Heart left ventricle (tissue), 16 donors: ENCODE data around the gene KCNJ2. TPM values are rescaled to one million over a fixed set of nuclear protein-coding genes. Genes with fewer than 3 reads are reported as not detected.
A peak's percentile ranks its signal among the peaks of the same experiment; 100 is the strongest.

Source experiments
- ATAC-seq, 4 donors: fragments of 200-7000 bp; cut with Tn5 transposase; one replicate each; pipeline ENCODE4 v1.9.1; 2020 to 2022; ENCODE audit warnings: moderate library complexity in 4 of 4, mild to moderate bottlenecking in 3 of 4, moderate number of reproducible peaks in 1 of 4
- DNase-seq, 5 donors: peaks; one replicate each; pipeline ENCODE4 v3.0.0-alpha.2; 2020
- H3K27ac ChIP-seq, 12 donors: fragments of 200-600 bp; sonication (generic) in 4 of 12; one replicate each; pipeline versions ENCODE4 v1.5.0 to v1.8.0; 2016 to 2022; ENCODE audit warnings: mild to moderate bottlenecking in 2 of 12
- H3K27me3 ChIP-seq, 9 donors: fragments of 200-600 bp; sonication (generic) in 2 of 9; one replicate each; pipeline versions ENCODE4 v1.5.1 to v1.8.0; 2016 to 2022; ENCODE audit warnings: mild to moderate bottlenecking in 3 of 9
- H3K36me3 ChIP-seq, 9 donors: fragments of 200-600 bp; sonication (generic) in 2 of 9; one replicate each; pipeline versions ENCODE4 v1.5.0 to v1.8.0; 2018 to 2022; ENCODE audit warnings: mild to moderate bottlenecking in 2 of 9
- H3K4me1 ChIP-seq, 12 donors: fragments of 200-600 bp; sonication (generic) in 4 of 12; one replicate each; pipeline versions ENCODE4 v1.5.0 to v1.8.0; 2016 to 2022; ENCODE audit warnings: mild to moderate bottlenecking in 3 of 12
- H3K4me3 ChIP-seq, 12 donors: fragments of 200-600 bp; sonication (generic) in 4 of 12; one replicate each; pipeline versions ENCODE4 v1.5.0 to v1.8.0; 2017 to 2022; ENCODE audit warnings: mild to moderate bottlenecking in 9 of 12, moderate library complexity in 4 of 12
- H3K9me3 ChIP-seq, 12 donors: fragments of 200-600 bp; sonication (generic) in 4 of 12; one replicate each; pipeline versions ENCODE4 v1.5.0 to v1.8.0; 2016 to 2022; ENCODE audit warnings: mild to moderate bottlenecking in 1 of 12
- POLR2A ChIP-seq, 2 donors: fragments of 450-650 bp; IDR thresholded peaks; one replicate each; pipeline ENCODE4 v1.6.1; 2017; ENCODE audit warnings: antibody characterized with exemption in 2 of 2, mild to moderate bottlenecking in 2 of 2, moderate library complexity in 2 of 2
- WGBS, 4 donors: extraction: QIAGEN DNeasy Blood & Tissue Kit in 2 of 4; methylation state at CpG; one replicate each; pipeline versions ENCODE4 v1.1.5 to v1.1.7; 2013 to 2018; 5-methylcytosine and 5-hydroxymethylcytosine counted together
- intact Hi-C, 10 donors: fragments of 100-400 bp; cut with DNase I; formaldehyde crosslinking; loops; one replicate each; pipeline versions ENCODE4 v1.11.1 to v1.14.2; 2022
- polyA plus RNA-seq, 2 donors: library from polyadenylated mRNA; stranded (reverse); fragments of 200-250 nt; gene quantifications; one replicate each; pipeline ENCODE4 v1.2.3, GENCODE V29; 2013
- total RNA-seq, 9 donors: library from RNA; depleted of rRNA in 2 of 9; stranded (reverse); fragments of >200 nt in 2 of 9; fragmentation: NEBNext Ultra II Directional in 3 of 9; extraction: Animal tissue kit (Norgen Biotek cat#: 25700) in 3 of 9; gene quantifications; one replicate each; pipeline versions ENCODE4 v1.1.0 to v1.2.4, GENCODE V29; 2016 to 2023
- TF ChIP-seq, protein P1 (sequence below), 12 donors: fragments of 200-600 bp; sonication (generic) in 4 of 12; IDR thresholded peaks; one replicate each; pipeline versions ENCODE4 v1.5.0 to v1.8.0; 2018 to 2022; ENCODE audit warnings: antibody characterized with exemption in 12 of 12, mild to moderate bottlenecking in 5 of 12
- donor health status: ischemic (EF 13 %, LVEDD 7.1; RV severe dilation, severe dysfunction).
- donor health status: healthy with polysubstance abuse.
- donor health status: DM: no; HTN: yes; CAD: no.
- donor health status: DM: no; HTN: no; CAD: no.
- donor health status: ischemic (EF 25% LVEDD 6.9; RV normal size, moderate dysfunction).
- donor health status: ischemic (EF 25% LVEDD 5.7; RV mildly dilated, moderate dysfunction).
- donor health status: healthy.
- donor health status: DM: yes; HTN: yes; CAD: no.
- donor health status: ischemic (EF 35%, LVEDD 5.7; RV mildly dilated, moderate dysfunction).
- donor health status: nonischemic (EF 11% LVEDD 7.7; RV severe dilation, severe dysfunction).
- donor health status: DM: yes; HTN: yes; CAD: no.
- donor health status: PGD.
- donor health status: ischemic (EF 29% LVEDD 5.4; RV normal size, mild dysfunction).
- donor health status: nonischemic (EF 23%, LVEDD 6.1; RV moderate dilation, normal function).

Gene KCNJ2
- total and polyA plus RNA-seq, 11 donors: 7.1 to 60.7 (median 41.8) TPM

GRCh38 chr17:70139449-70139993 lies 29.8 kb upstream of the KCNJ2 start:
- DNase-seq (no peak), ATAC-seq (no peak)
- Histone ChIP-seq H3K9me3 (no peaks in the 10 kb centered on the region), H3K4me1 (peaks cover 0 to 25% (median 15%) of the 10 kb centered on the region in 12 donors), H3K36me3 (no peaks in the 10 kb centered on the region), H3K27me3 (no peaks in the 10 kb centered on the region), H3K4me3 (no peak overlapping the region), H3K27ac (no peak overlapping the region)
- intact Hi-C loops: loop anchor here in 2 of 10 donors (5.0 to 10.0 kb wide), 2 partner anchors 65 to 412 kb away; partner anchors contain the start of gene KCNJ16 (in 1 of the 2)
- TF ChIP-seq, protein P1, sequence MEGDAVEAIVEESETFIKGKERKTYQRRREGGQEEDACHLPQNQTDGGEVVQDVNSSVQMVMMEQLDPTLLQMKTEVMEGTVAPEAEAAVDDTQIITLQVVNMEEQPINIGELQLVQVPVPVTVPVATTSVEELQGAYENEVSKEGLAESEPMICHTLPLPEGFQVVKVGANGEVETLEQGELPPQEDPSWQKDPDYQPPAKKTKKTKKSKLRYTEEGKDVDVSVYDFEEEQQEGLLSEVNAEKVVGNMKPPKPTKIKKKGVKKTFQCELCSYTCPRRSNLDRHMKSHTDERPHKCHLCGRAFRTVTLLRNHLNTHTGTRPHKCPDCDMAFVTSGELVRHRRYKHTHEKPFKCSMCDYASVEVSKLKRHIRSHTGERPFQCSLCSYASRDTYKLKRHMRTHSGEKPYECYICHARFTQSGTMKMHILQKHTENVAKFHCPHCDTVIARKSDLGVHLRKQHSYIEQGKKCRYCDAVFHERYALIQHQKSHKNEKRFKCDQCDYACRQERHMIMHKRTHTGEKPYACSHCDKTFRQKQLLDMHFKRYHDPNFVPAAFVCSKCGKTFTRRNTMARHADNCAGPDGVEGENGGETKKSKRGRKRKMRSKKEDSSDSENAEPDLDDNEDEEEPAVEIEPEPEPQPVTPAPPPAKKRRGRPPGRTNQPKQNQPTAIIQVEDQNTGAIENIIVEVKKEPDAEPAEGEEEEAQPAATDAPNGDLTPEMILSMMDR (IDR thresholded peaks at IDR 0.05): no peak
- TF ChIP-seq POLR2A (IDR thresholded peaks at IDR 0.05): no peak
- WGBS, 4 donors: 49 to 84% (median 53%) methylated on average over 3 of the region's 3 CpGs

DNA sequence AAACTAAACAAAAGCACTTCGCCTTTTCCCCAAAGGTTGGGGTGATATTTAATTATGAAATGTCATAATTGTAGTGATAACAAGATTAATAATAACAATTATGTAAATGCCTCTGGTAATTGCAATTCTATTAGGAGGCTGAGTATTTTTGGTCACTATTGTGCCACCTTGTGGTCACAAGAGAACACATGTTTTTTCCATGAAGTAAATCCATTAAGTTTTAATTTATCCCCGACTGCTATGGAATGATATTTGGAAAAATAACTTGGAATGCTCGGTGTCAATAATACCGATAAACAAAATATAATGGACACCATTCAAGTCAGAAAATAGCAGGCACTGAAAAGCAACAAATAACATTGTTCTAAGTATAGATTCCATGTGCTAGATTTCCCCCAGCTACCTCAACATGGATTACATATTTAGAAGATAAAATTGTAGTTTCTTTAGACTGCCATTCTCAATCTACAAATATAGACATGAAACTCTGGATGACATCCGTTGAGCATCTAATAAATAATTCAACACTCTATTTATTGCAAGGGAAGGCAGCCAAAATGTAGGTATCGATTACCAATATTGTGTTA lies 25.0 kb upstream of the KCNJ2 start:
- H3K27me3 ChIP-seq: no peaks in the 10 kb centered on the region
- TF ChIP-seq, protein P1 (IDR thresholded peaks at IDR 0.05): peak; percentile 61 to 85 (median 74)
- no peak for TF ChIP-seq POLR2A (IDR thresholded peaks at IDR 0.05)
- no peak overlapping the region for H3K27ac ChIP-seq
- no peaks in the 10 kb centered on the region for H3K36me3 ChIP-seq
- intact Hi-C loops: loop anchor here in 8 of 10 donors (1.0 to 10.0 kb wide), 11 partner anchors 60 to 580 kb away; no protein-coding TSS in a partner anchor
- peaks cover 0 to 5% (median 0%) of the 10 kb centered on the region in 12 donors for H3K4me1 ChIP-seq
- no peak overlapping the region for H3K4me3 ChIP-seq
- no peaks in the 10 kb centered on the region for H3K9me3 ChIP-seq
- ATAC-seq: no peak
- no peak for DNase-seq
- WGBS, 4 donors: 22 to 24% (median 24%) methylated on average over 6 of the region's 6 CpGs

GRCh38 chr17:70153210-70153609 lies 16.1 kb upstream of the KCNJ2 start:
- intact Hi-C loops: no loop called here
- H3K4me1 ChIP-seq: no peaks in the 10 kb centered on the region
- H3K9me3 ChIP-seq: no peaks in the 10 kb centered on the region
- no peak overlapping the region for H3K27ac ChIP-seq
- no peaks in the 10 kb centered on the region for H3K36me3 ChIP-seq
- no peak for TF ChIP-seq POLR2A (IDR thresholded peaks at IDR 0.05)
- TF ChIP-seq, protein P1 (IDR thresholded peaks at IDR 0.05): no peak
- no peaks in the 10 kb centered on the region for H3K27me3 ChIP-seq
- no peak for ATAC-seq
- no peak for DNase-seq
- 93 to 94% (median 93%) methylated on average over 3 of the region's 3 CpGs for WGBS, 4 donors
- H3K4me3 ChIP-seq: no peak overlapping the region

DNA sequence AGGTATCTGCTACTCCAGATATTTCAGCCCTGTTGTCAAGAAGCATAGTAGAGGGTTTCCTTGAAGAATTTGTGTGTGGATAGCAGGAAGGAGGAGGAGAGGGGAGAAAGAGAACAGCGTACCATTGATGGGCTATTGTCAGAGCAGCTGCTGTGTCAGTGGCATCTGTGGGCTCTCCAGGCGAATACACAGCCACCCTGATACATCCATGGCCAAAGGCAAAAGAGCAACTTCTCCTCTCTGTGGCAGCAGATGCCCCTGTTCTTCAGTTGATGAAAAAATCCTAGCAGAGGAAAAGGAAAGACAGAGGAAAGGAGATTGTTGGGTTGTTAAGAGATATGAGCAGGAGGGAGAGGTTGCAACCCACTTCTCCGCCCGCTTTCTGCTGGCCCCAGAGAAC lies 12.2 kb upstream of the KCNJ2 start:
- no peaks in the 10 kb centered on the region for H3K9me3 ChIP-seq
- 84 to 91% (median 85%) methylated on average over 4 of the region's 4 CpGs for WGBS, 4 donors
- H3K4me1 ChIP-seq: no peaks in the 10 kb centered on the region
- no peaks in the 10 kb centered on the region for H3K36me3 ChIP-seq
- TF ChIP-seq, protein P1 (IDR thresholded peaks at IDR 0.05): no peak
- TF ChIP-seq POLR2A (IDR thresholded peaks at IDR 0.05): no peak
- H3K4me3 ChIP-seq: no peak overlapping the region
- ATAC-seq: no peak
- H3K27me3 ChIP-seq: no peaks in the 10 kb centered on the region
- no peak for DNase-seq
- peak overlapping the region in 2 of 12 donors; percentile 13 to 19 for H3K27ac ChIP-seq
- intact Hi-C loops: no loop called here
